GM12872 (cell line): ENCODE data around the gene ITIH5.
A peak's percentile ranks its signal among the peaks of the same experiment; 100 is the strongest.

Experiments
- CTCF ChIP-seq: IDR thresholded peaks from 3 replicates; pipeline ENCODE4 v1.5.1; 2011; ENCODE audit warnings: low read depth, mild to moderate bottlenecking, low read length, moderate library complexity; ENCODE audit not compliant: insufficient read depth

ITIH5 gene

GRCh38 chr10:7696545-7696944, 29.8 kb upstream of the ITIH5 start:
- TF ChIP-seq CTCF: no peak

- no peak for TF ChIP-seq CTCF
These were observed 22.8 kb upstream of the ITIH5 start for GRCh38 chr10:7689591-7689990.

GRCh38 chr10:7687228-7687907, 20.6 kb upstream of the ITIH5 start:
- peak; percentile 85 for TF ChIP-seq CTCF

- no peak for TF ChIP-seq CTCF
These were observed 19.8 kb upstream of the ITIH5 start for GRCh38 chr10:7686351-7687171.

GRCh38 chr10:7679256-7679655, 12.5 kb upstream of the ITIH5 start:
- no peak for TF ChIP-seq CTCF

- no peak for TF ChIP-seq CTCF
These were observed 5.8 kb upstream of the ITIH5 start for GRCh38 chr10:7672341-7673134.

GRCh38 chr10:7670157-7670556, 3.4 kb upstream of the ITIH5 start:
- TF ChIP-seq CTCF: no peak
